BE2C (cell line): ENCODE results near the gene SMS.
A peak's percentile ranks its signal among the peaks of the same experiment; 100 is the strongest.

Experiments
- DNase-seq: peaks from one replicate; pipeline ENCODE4 v3.0.0-alpha.2; 2020
- H3K27me3 ChIP-seq: fragments of 250-450 bp; sonication (Bioruptor Pico); 2 replicates; pipeline ENCODE4 v1.5.1; 2020; ENCODE audit warnings: mild to moderate bottlenecking
- H3K36me3 ChIP-seq: fragments of 250-450 bp; sonication (Bioruptor Pico); 2 replicates; pipeline ENCODE4 v1.5.1; 2020; ENCODE audit warnings: mild to moderate bottlenecking
- H3K4me1 ChIP-seq: fragments of 250-450 bp; sonication (Bioruptor Pico); 2 replicates; pipeline ENCODE4 v1.5.1; 2020
- H3K4me3 ChIP-seq: 2 replicates; pipeline ENCODE4 v1.5.1; 2011; ENCODE audit warnings: low read depth, low read length
- H3K9me3 ChIP-seq: fragments of 250-450 bp; sonication (Bioruptor Pico); 2 replicates; pipeline ENCODE4 v1.5.1; 2020
- CTCF ChIP-seq: IDR thresholded peaks from 2 replicates; pipeline ENCODE4 v1.5.1; 2012; ENCODE audit warnings: mild to moderate bottlenecking, low read depth, low read length

Gene SMS

GRCh38 chrX:21989384-21989783 lies 48.9 kb downstream of the SMS start:
- Histone ChIP-seq H3K36me3 (no peaks in the 10 kb centered on the region; the same call in none of the 2 replicates), H3K4me3 (no peak overlapping the region), H3K27me3 (no peaks in the 10 kb centered on the region), H3K9me3 (no peaks in the 10 kb centered on the region), H3K4me1 (no peaks in the 10 kb centered on the region)
- no peak for TF ChIP-seq CTCF
- no peak for DNase-seq

- H3K9me3 ChIP-seq = no peaks in the 10 kb centered on the region
- H3K36me3 ChIP-seq = no peaks in the 10 kb centered on the region; the same call in none of the 2 replicates
- no peak for TF ChIP-seq CTCF
- H3K4me3 ChIP-seq = no peak overlapping the region
- no peaks in the 10 kb centered on the region for H3K27me3 ChIP-seq
- H3K4me1 ChIP-seq = no peaks in the 10 kb centered on the region; the same call in 1 of the 2 replicates
- no peak for DNase-seq
Measured at GRCh38 chrX:21990832-21991231, 50.3 kb downstream of the SMS start.

GRCh38 chrX:21991504-21991903 lies 51.0 kb downstream of the SMS start:
- no peak for DNase-seq
- Histone ChIP-seq H3K4me1 (no peaks in the 10 kb centered on the region; the same call in 1 of the 2 replicates), H3K9me3 (no peaks in the 10 kb centered on the region), H3K27me3 (no peaks in the 10 kb centered on the region), H3K36me3 (no peaks in the 10 kb centered on the region; the same call in 1 of the 2 replicates), H3K4me3 (no peak overlapping the region)
- no peak for TF ChIP-seq CTCF

GRCh38 chrX:21993265-21993664 lies 52.8 kb downstream of the SMS start:
- Histone ChIP-seq H3K4me3 (no peak overlapping the region), H3K36me3 (no peaks in the 10 kb centered on the region), H3K27me3 (no peaks in the 10 kb centered on the region), H3K9me3 (no peaks in the 10 kb centered on the region), H3K4me1 (no peaks in the 10 kb centered on the region; the same call in 1 of the 2 replicates)
- peak; percentile 36 for DNase-seq
- no peak for TF ChIP-seq CTCF

GRCh38 chrX:21996872-21997455 lies 56.5 kb downstream of the SMS start:
- H3K4me3 ChIP-seq = no peak overlapping the region
- H3K27me3 ChIP-seq = no peaks in the 10 kb centered on the region
- H3K36me3 ChIP-seq = no peaks in the 10 kb centered on the region
- TF ChIP-seq CTCF = no peak
- H3K4me1 ChIP-seq = no peaks in the 10 kb centered on the region; the same call in 1 of the 2 replicates
- DNase-seq = no peak
- H3K9me3 ChIP-seq = no peaks in the 10 kb centered on the region

GRCh38 chrX:21998037-21998436 lies 57.5 kb downstream of the SMS start:
- Histone ChIP-seq H3K4me3 (no peak overlapping the region), H3K36me3 (no peaks in the 10 kb centered on the region), H3K4me1 (no peaks in the 10 kb centered on the region; the same call in 1 of the 2 replicates), H3K9me3 (no peaks in the 10 kb centered on the region), H3K27me3 (no peaks in the 10 kb centered on the region)
- no peak for DNase-seq
- no peak for TF ChIP-seq CTCF
